Stimulated activated CD4-positive, alpha-beta T cell treated with anti-CD3 and anti-CD28 coated beads, Interleukin-2, amount 100 ng/mL, for 48 hours (primary cell): ENCODE results near the gene KIF20B.
"Not testable (repeated sequence)": the region's sequence is repeated elsewhere in the genome, so short reads cannot be mapped to it uniquely, and the experiment has no call there.

Source experiments
- DNase-seq, 2 donors: peaks; one replicate each; pipeline ENCODE4 v3.0.0-alpha.2; 2020

Gene KIF20B

DNA sequence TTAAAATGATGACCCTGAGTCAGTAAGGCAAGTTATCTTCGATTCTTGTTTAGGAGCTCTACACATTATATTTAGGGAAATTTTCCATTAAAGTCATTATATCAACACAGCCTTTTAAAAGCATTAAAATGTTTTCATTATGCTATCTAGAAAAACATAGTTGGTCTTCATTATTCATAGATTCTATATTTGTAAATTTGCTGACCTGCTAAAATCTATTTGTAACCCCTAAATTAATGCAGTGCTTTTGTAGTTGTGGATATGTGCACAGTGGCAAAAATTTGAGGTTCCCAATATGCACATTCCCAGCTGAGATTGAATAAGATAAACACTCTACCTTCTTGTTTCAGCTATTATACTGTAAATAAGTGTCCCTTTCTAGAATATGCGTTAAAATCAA lies 81.1 kb downstream of the KIF20B start:
- DNase-seq = no peak

DNA sequence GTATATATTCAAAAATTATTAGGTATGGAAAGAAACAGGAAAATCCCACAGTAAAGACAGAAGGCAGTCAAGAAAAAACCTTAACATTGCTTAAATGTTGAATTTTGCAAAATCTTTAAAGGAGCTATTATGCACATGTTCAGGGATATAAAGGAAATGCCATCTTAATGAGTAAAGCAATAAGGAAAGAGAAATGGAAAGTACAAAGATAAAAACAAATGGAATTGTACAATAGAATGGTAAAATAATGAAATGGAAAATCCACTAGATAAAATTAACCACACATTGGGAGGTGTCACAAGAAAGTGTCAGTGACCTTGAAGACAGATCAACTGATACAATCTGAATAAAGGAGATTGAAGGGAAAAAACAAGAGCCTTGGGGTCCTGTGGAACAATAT lies 82.0 kb downstream of the KIF20B start:
- no peak for DNase-seq

DNA sequence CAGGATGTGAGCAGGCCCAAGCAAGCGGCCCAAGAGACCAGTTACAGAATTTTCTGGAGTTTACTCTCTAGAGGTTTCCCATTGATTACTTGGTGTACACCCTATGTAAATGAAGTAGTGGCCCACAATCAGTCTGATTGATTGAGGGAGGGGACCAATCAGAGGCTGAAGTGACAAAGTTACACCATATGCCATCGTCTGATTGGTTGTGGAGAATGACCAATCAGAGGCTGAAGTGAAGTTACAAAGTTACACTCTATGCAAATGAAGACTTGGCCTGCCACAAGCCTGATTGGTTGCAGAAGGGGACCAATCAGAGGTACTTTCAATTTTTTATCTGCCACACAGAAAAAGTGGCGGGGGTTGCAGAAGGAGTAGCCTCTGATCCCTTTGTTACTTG lies 83.7 kb downstream of the KIF20B start:
- no peak for DNase-seq

DNA sequence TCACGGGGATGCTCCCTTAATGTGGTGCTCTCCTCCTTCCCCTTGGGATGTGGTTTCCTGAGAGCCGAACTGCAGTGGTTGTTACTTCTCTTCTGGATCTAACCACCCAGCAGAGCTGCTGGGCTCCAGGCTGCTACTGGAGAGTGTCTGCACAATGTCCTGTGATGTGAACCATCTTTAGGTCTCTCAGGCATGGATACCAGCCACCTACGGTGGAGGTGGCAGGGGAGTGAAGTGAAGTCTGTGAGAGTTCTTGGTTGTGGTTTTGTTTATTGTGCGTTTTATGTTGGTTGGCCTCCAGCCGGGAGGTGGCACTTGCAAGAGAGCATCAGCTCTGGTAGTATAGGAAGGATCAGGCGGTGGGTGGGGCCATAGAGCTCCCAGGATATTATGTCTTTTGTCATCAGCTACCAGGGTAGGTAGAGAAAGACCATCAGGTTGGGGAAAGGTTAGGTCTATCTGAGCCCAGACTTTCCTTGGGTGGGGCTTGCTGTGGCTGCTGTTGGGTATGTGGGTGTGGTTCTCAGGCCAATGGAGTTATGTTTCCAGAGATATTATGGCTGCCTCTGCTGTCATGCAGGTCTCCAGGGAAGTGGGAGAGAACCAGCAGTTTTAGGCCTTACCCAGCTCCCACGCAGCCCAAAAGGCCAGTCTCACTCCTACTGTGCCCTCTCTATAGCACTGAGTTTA lies 87.9 kb downstream of the KIF20B start:
- DNase-seq = no peak

DNA sequence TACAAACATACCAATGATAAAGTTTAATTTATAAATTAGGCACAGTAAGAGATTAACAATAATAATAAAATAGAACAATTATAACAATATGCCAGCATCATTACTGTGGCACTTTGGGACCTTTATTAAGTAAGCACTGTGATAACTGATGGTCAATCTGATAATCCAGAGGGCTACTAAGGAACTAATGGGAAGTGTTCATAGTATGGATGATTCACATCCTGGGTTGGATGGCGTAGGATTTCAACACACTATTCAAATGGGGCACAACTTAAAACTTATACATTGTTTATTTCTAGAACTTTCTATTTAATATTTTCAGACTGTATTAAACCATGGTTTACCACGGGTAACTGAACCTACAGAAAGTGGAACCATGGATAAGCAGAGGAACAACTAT lies 90.8 kb downstream of the KIF20B start:
- DNase-seq = no peak

DNA sequence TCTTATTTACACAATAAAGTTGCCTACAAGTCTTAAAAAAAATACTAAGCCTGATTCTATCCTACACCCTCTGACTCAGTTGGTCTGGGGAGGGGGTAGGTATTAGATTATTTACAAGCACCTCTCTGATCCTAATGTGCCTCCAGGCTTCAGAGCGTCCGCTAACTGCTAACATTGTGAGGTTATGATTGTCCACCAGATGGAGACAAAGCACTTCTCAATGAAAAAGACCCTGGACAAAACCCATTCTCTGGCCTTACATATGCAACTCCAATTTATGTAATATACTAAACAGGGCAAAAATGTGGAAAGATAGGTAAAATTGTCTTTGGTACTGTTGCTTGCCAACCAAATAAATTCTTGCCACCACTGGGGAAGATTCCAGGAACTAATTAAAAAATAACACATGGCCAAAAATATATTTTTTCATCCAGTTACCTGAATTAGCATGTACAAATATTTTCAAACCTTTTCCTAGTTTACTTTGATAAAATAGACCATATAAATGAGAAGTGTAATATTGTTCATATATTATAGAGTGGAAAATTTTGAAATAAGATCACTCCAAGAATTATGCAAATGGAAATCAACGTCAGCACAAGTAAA lies 92.4 kb downstream of the KIF20B start:
- DNase-seq = peak; percentile 14 to 24

DNA sequence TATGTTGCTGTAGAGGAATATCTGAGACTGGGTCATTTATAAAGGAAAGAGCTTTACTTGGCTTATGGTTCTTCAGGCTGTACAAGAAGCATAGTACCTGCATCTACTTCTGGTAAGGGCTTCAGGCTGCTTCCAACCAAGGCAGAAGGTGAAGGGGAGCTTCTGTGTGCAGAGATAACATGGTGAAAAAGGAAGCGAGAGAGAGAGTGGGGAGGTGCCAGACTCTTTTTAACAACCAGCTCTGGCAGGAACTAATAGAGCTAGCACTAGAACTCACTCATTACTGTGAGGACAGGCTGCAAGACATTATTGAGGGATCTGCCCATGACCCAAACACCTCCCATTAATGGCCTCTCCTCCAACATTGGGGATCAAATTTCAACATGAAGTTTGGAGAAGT lies 94.5 kb downstream of the KIF20B start:
- no peak for DNase-seq

DNA sequence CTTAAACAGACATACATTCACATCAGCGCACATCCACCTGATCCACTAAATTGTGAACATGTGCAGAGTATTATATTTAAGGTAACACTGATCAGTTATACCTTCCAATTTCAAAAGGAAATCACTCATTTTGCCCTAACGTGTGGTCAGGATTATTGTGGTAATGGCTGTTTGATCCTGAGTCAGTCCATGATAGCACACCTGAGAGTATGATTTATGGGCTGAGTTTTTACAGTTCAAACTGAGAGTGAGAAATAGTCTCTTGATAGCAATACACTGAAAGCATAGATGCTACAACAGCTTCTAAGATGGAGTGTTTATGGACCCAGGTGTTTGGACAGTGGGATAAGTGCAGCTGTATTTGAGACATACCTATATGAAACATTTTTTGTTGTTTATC lies 96.7 kb downstream of the KIF20B start:
- DNase-seq = no peak

DNA sequence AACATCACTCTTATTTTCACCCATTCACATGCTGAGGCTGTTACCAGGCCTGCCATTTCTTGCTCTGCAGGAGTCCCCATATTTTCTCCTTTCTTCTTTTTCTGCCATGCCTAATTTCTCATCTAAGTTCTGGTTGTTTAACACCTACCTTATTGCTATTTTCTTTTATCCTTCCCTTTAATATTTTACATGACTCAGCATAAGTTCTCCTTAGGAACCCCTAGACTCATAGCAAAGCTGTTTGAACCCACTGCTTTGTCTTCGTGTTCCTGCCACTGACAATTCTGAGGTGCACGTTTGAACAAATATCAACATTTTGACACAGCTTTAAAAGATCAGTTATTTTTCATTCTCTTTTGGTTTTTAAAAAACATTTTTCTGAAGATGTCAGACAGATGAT lies 98.2 kb downstream of the KIF20B start:
- no peak for DNase-seq

DNA sequence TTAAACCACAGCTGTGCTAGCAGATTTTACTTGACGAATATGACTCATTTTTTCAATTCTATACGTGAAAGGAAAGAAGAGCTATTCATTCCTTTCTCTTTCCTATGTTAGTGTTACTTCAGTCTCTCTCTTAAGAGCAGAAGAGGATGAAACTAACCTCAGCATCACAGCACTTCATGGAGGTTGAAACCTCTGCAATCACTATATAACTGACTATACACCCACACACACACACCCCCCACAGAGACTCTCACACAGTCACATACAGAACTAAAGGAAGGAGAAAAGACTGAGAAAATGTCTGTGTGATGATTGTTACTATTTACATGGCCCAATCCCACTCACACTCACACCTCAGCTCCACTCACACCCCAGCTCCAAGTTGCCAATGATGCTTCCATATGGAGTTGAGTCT lies 104.2 kb downstream of the KIF20B start:
- DNase-seq = peak; percentile 43 to 52

DNA sequence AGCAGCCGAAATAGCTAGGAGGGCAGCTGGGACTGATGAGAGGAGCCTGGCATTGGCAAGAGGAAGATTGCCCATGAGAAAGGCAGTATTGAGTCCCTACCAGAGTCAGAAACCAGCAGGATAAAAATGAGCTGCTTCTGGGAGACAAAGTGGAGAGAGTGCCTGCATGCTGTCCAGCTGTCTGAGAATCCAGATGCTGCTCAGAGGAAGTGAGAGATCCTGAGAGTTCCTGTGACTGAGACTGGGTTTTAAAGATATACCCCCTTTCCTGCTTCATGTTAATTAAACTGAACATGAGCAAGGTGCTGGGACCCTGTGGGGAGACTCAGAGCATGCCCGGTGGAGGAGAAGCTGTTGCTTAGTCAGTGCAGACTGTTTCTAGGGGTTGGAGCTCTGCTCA lies 107.5 kb downstream of the KIF20B start:
- no peak for DNase-seq

DNA sequence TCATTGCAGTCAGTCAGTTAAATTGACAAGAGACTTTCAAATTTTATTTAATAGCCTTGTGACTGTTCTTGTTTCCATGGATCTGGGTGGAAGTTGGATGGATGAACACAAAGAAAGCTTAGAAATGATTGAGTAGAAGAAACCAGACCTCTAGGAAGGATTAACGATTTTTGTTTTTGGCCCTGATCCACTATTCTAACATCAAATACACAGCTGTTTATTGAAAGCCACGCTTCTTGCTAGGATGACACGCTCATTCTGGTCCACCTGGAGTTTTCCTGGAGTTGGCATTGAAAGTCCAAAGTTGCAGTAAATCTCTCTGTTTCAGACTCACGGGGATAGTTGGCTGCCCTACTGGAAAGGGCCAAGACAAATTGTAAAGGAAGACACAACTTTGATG lies 108.4 kb downstream of the KIF20B start:
- no peak for DNase-seq

DNA sequence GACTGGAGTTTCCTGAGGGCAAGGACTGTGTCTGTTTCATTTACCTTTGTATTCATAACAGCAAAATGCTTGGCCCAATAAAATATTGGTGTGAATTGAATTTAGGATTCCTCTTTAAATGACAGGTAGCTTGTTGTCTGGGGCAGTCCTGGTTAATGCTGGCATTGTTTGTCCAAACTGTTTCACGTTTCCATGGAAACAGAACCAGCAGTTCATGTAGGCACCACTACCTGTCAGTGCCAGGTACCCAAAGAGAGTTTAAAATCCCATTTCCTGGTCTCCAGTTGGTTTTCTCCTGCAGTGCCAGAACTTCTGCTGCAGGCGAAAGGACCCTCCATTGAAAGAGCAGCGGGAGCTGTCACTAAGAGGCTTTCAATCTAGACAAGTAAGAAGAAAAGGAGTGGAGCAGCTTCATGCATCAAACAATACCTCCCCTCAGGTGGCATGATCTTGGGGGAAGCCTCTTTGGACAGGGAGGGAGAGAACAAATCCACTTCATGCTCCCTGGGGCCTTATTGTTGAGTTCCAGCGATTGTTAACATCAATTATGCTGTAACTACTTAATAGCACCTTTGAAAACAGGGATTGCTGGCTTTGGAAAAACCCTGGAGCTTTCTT lies 109.6 kb downstream of the KIF20B start:
- DNase-seq = no peak

DNA sequence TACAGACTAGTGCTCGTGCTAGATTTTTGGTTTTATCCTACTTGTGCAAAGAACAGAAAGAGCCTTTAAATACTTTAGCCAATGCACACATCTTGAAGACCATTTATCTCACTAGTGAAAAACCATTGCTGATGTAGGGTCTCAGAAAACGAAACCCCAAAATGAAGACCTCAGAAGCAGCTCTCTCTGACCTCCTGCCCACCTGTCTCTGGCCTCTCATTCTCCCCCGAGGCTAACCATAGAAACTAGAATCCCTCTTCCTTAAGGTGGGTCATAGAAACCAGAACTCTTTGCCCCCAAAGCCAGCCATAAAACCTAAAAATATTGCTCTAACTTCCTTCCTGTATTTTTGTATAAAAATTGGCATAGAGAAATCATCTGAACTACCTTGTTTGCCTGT lies 112.2 kb downstream of the KIF20B start:
- DNase-seq = no peak

DNA sequence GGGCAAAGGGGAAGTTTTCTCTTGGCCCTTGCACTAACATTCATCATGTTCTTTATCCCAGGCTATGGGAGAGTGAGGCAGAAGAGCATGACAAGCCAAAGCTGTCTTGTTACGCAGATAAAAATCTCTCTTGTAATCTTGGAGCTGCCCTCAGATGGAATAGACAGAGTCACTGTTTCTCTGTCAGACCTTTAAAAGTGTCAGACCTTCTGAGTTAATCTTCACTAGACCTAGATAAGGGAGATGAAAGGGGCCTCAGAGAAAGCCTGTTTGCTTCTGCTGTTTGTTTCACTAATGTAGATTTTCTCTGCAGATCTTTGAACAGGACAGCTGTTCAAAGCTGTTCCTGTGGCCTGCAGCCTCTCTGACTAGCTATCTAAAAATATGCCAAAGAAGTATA lies 112.9 kb downstream of the KIF20B start:
- DNase-seq = no peak

DNA sequence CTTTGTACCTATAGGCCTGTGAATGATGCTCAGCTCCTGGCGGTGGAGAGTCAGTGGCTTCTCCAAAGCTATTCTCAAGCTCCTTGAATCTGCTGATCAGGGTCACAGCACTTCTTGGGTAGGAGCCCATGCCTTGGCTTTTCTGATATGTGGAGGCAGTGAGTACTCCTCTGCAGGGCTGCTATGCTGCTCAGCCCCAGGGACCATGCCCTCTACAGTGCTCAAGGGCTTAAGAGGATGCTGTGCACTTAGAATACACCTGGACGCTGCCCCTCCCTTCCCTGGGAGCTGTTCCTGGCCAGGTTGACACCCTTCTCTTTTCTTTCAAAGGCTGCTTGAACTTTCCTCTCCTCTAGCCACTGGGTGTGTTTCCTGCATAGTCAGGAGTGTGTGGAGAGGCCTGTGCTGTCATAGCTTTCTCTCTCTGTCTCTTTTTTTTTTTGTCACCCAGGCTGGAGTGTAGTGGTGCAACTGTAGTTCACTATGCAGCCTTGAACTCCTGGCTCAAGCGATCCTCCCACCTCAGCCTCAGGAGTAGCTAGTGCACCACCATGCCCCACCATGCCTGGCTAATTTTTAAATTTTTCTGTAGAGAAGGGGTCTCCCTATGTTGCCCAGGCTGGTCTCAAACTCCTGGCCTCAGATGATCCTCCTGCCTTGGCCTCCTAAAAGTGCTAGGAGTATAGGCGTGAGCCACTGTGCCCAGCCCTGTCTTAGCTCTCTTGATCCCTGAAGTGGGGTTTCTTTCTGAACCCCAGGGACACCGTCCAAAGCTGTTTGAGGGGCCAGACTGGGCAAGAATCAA lies 113.9 kb downstream of the KIF20B start:
- no peak for DNase-seq

DNA sequence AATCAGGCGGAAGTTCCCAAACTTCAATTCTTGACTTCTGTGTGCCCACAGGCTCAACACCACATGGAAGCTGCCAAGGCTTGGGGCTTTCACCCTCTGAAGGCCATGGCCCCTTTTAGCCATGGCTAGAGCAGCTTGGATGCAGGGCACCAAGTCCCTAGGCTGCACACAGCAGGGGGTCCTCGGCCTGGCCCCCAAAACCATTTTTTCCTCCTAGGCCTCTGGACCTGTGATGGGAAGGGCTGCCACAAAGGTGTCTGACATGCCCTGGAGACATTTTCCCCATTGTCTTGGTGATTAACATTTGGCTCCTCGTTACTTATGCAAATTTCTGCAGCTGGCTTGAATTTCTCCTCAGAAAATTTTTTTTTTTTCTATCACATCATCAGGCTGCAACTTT lies 117.6 kb downstream of the KIF20B start:
- DNase-seq = not testable (repeated sequence)
